Common myeloid progenitor, CD34-positive (primary cell): ENCODE results near the gene ASXL1.
"Not testable (repeated sequence)": the region's sequence is repeated elsewhere in the genome, so short reads cannot be mapped to it uniquely, and the experiment has no call there.

Experiments used
- CTCF ChIA-PET: fragments of 350-600 bp; sonication (Branson Sonifier 250); formaldehyde crosslinking; loops from one replicate; lab custom pipeline; 2021; ENCODE audit warnings: antibody characterized with exemption; lab: Charles Lee
- POLR2A ChIA-PET: fragments of 350-600 bp; sonication (Branson Sonifier 250); formaldehyde crosslinking; loops from one replicate; lab custom pipeline; 2021; ENCODE audit warnings: antibody characterized with exemption; lab: Charles Lee
- DNase-seq, 3 donors: peaks; one replicate each; pipeline versions ENCODE4 v3.0.0 to v3.0.0-alpha.2; 2013
- H3K27ac ChIP-seq, 2 experiments: 1 replicate in 1 of 2; 2 replicates in 1 of 2; pipeline ENCODE4 v1.7.0; 2013; ENCODE audit warnings: inconsistent platforms in 2 of 2, low read length in 2 of 2, mild to moderate bottlenecking in 2 of 2, low read depth in 1 of 2, moderate library complexity in 1 of 2; ENCODE audit not compliant: severe bottlenecking in 2 of 2, insufficient read depth in 1 of 2, poor library complexity in 1 of 2
- H3K27me3 ChIP-seq, 5 experiments: replicated peaks in 2 of 5; 1 replicate in 3 of 5; 2 replicates in 2 of 5; pipeline versions ENCODE4 v1.6.1 to v1.7.0; 2013; ENCODE audit warnings: low read length in 4 of 5, mild to moderate bottlenecking in 2 of 5, moderate library complexity in 2 of 5, inconsistent platforms in 1 of 5; ENCODE audit not compliant: insufficient read depth in 5 of 5, control insufficient read depth in 4 of 5
- H3K36me3 ChIP-seq, 4 experiments: 1 replicate in 2 of 4; 2 replicates in 2 of 4; pipeline versions ENCODE4 v1.6.1 to v1.7.0; 2013; ENCODE audit warnings: low read length in 3 of 4, control low read depth in 1 of 4, mild to moderate bottlenecking in 1 of 4; ENCODE audit not compliant: control insufficient read depth in 4 of 4, insufficient read depth in 4 of 4
- H3K4me1 ChIP-seq, 4 experiments: 1 replicate in 3 of 4; 2 replicates in 1 of 4; pipeline versions ENCODE4 v1.6.1 to v1.7.1; 2013; ENCODE audit warnings: low read length in 3 of 4, mild to moderate bottlenecking in 3 of 4, control low read depth in 1 of 4, inconsistent platforms in 1 of 4, moderate library complexity in 1 of 4; ENCODE audit not compliant: control insufficient read depth in 4 of 4, insufficient read depth in 4 of 4; ENCODE audit errors: control extremely low read depth in 1 of 4
- H3K4me3 ChIP-seq, 7 experiments: 1 replicate in 4 of 7; 2 replicates in 3 of 7; pipeline versions ENCODE4 v1.5.1 to v1.7.0; 2013; ENCODE audit warnings: mild to moderate bottlenecking in 7 of 7, low read length in 6 of 7, moderate library complexity in 6 of 7, inconsistent platforms in 2 of 7, low read depth in 2 of 7, control low read depth in 1 of 7; ENCODE audit not compliant: insufficient read depth in 4 of 7, control insufficient read depth in 1 of 7; ENCODE audit errors: extremely low read depth in 1 of 7
- H3K9me3 ChIP-seq, 5 experiments: 1 replicate in 4 of 5; 2 replicates in 1 of 5; pipeline versions ENCODE4 v1.6.1 to v1.7.1; 2013; ENCODE audit warnings: low read length in 4 of 5, mild to moderate bottlenecking in 2 of 5, inconsistent platforms in 1 of 5, low read depth in 1 of 5, moderate library complexity in 1 of 5; ENCODE audit not compliant: control insufficient read depth in 4 of 5, insufficient read depth in 2 of 5; ENCODE audit errors: control extremely low read depth in 1 of 5
- WGBS: methylation state at CpG from one replicate; pipeline ENCODE4 v1.1.5; 2013; ENCODE audit not compliant: insufficient coverage; 5-methylcytosine and 5-hydroxymethylcytosine counted together

The ASXL1 gene

DNA sequence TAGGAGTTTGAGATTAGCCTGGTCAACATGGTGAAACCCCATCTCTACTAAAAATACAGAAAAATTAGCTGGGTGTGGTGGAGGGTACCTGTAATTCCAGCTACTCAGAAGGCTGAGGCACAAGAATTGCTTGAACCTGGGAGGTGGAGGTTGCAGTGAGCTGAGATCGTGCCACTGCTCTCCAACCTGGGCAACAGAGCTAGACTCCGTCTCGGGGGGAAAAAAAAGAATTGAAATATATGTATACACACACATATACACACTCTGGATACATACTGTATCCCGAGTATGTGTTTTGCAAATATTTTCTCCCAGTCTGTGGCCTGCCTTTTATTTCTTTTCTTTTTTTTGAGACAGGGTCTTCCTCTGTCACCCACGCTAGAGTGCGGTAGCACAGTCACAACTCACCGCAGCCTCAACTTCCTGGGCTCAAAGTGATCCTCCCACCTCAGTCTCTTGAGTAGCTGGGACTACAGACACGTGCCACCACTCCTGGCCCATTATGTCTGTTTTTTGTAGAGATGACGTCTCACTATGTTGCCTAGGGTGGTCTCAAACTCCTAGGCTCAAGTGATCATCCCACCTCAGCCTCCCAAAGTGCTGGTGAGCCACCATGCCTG is 49.1 kb downstream of the ASXL1 start:
- ChIA-PET CTCF (interaction anchor here (1.2 kb wide), 1 partner anchor 8 kb away, joined by 3 read pairs; no protein-coding TSS in a partner anchor), POLR2A (interaction anchor here (0.6 kb wide), 1 partner anchor 279 kb away, joined by 3 read pairs; no protein-coding TSS in a partner anchor)
- H3K4me1 ChIP-seq, H3K4me3 ChIP-seq, H3K9me3 ChIP-seq, DNase-seq, H3K27ac ChIP-seq, H3K27me3 ChIP-seq: not testable (repeated sequence)
- peaks cover 4 to 16% (median 13%) of the 10 kb centered on the region in 4 experiments for H3K36me3 ChIP-seq
- WGBS: 100% methylated on average over 3 of the region's 9 CpGs

DNA sequence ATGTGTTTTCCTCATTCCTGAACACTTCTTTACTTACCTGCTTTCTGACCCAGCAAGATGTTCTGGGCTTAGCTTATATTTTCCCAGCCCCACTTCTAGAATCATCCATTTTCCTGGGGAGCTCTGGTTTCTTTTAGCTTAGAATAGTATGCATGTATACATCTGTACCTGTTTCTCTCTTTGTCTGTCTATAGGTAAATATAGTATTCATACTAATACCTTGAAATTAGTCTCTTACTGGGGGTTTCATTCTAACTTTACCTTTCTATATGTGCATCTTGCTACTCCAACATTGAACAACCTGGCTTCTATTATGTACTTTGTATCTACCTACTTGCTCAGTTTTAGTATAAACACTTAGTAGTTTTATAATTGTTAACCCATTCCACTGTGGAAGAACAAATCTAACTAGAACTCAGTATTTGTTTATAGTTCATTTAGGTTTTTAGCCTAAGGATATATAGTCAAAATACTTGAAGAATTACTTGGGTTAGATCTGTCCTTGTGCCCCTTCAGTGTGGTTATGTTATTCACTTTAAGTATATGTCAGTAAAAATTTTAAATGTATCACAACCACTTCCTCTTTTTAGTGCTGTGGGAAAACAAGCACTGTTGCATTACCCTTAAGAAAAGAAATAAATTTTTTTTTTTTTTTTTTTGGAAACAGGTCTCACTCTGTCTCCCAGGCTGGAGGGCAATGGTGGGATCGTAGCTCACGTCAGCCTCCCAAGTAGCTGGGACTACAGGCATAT is 54.0 kb downstream of the ASXL1 start:
- 5% methylated on average over 2 of the region's 2 CpGs for WGBS
- Histone ChIP-seq H3K4me1 (peaks cover 7 to 27% (median 20%) of the 10 kb centered on the region in 4 experiments), H3K9me3 (no peaks in the 10 kb centered on the region), H3K4me3 (peak overlapping the region in 1 of 7 experiments; percentile 34), H3K27ac (no peak overlapping the region), H3K36me3 (peaks cover 0 to 9% (median 7%) of the 10 kb centered on the region in 4 experiments), H3K27me3 (no peaks in the 10 kb centered on the region)
- DNase-seq: peak; percentile 50 to 85 (median 79)
- POLR2A ChIA-PET: no interaction called here
- CTCF ChIA-PET: interaction anchor here (0.6 to 1.1 kb wide), 4 partner anchors 11 to 126 kb away, joined by 3 to 4 read pairs (median 4); no protein-coding TSS in a partner anchor

DNA sequence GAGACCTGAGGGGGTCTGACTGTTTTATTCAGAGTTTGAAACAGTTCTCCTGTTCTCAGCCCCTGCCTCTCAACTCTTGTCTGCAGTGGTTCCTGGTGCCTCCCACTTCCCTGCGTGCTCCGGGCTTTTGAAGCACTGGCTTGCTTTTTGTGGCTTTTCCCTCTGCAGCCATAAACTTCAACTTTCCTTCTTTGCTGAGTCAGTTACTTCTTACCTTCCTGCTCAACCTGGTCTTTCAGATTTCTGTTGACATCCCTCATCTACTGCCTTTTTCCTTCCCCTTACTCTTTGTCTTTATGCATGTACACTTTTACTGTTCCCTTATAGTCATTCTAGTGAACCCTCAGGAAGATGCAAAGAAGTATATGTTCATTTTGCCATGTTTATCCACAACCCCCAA is 57.4 kb downstream of the ASXL1 start:
- WGBS: 10% methylated on average over 2 of the region's 2 CpGs
- DNase-seq: peak in 2 of 3 donors; percentile 19 to 26
- Histone ChIP-seq H3K27ac (no peak overlapping the region), H3K9me3 (no peaks in the 10 kb centered on the region), H3K27me3 (no peaks in the 10 kb centered on the region), H3K4me1 (peaks cover 7 to 27% (median 20%) of the 10 kb centered on the region in 4 experiments), H3K36me3 (peaks cover 0 to 2% (median 1%) of the 10 kb centered on the region in 4 experiments), H3K4me3 (peak overlapping the region in 2 of 7 experiments; percentile 57 to 60)
- CTCF ChIA-PET: interaction anchor here (1.0 to 1.2 kb wide), 2 partner anchors 9 to 67 kb away, joined by 3 read pairs; no protein-coding TSS in a partner anchor
- POLR2A ChIA-PET: interaction anchor here (0.8 kb wide), 1 partner anchor 19 kb away, joined by 3 read pairs; no protein-coding TSS in a partner anchor

DNA sequence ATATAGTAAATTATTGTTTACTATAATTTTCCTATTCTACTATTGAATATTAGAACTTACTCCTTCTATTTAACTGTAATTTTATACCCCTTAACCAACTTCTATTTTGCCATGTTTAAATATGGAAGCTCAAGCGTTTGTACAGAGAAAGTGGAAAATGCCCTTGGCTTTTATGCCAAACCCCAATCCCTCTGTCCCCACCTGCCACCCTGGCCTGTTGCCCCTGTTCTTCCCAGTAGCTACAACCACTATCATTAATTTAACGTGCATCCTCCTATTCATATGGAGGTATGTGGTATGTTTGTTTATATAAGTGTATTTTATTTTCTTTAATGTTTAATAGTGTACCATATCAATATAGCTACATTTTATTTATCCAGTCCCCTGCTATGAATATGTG is 58.1 kb downstream of the ASXL1 start:
- DNase-seq: no peak
- ChIA-PET CTCF (interaction anchor here (0.5 to 1.2 kb wide), 2 partner anchors 49 to 68 kb away, joined by 3 to 4 read pairs; no protein-coding TSS in a partner anchor), POLR2A (interaction anchor here (0.8 kb wide), 1 partner anchor 20 kb away, joined by 3 read pairs; no protein-coding TSS in a partner anchor)
- peaks cover 7 to 27% (median 20%) of the 10 kb centered on the region in 4 experiments for H3K4me1 ChIP-seq
- no peaks in the 10 kb centered on the region for H3K27me3 ChIP-seq
- no peak overlapping the region for H3K27ac ChIP-seq
- H3K4me3 ChIP-seq: no peak overlapping the region
- peaks cover 0 to 2% (median under 1%) of the 10 kb centered on the region in 4 experiments for H3K36me3 ChIP-seq
- no CpG with 5 or more reads among the region's 2 CpGs for WGBS
- no peaks in the 10 kb centered on the region for H3K9me3 ChIP-seq

GRCh38 chr20:32418376-32418775 is 60.2 kb downstream of the ASXL1 start:
- no peak overlapping the region for H3K4me3 ChIP-seq
- ChIA-PET CTCF (interaction anchor here (1.3 kb wide), 1 partner anchor 12 kb away, joined by 3 read pairs; no protein-coding TSS in a partner anchor), POLR2A (interaction anchor here (1.2 kb wide), 1 partner anchor 60 kb away, joined by 3 read pairs; no protein-coding TSS in a partner anchor)
- no peaks in the 10 kb centered on the region for H3K9me3 ChIP-seq
- no peaks in the 10 kb centered on the region for H3K27me3 ChIP-seq
- H3K4me1 ChIP-seq: peaks cover 0 to 12% (median 8%) of the 10 kb centered on the region in 4 experiments
- peaks cover 0 to under 1% (median 0%) of the 10 kb centered on the region in 4 experiments for H3K36me3 ChIP-seq
- peak in 2 of 3 donors; percentile 9 to 11 for DNase-seq
- no CpG with 5 or more reads among the region's 2 CpGs for WGBS
- no peak overlapping the region for H3K27ac ChIP-seq

DNA sequence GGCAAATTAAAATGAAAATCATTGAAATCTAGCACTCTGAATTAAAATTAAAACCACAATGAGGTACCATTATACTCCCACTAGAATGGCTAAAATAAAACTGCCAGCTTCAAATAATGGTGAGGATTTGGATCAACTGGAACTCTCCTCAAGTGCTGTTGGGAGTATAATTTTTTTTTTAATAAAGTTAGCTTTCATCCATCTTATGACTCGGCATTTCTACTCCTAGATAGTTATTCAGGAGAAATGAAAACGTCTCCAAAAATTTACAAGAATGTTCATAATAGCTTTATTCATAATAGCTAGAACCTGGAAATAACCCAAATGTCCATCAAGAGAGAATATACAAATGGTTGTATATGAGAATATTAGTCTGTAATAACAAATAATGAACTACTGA is 63.2 kb downstream of the ASXL1 start:
- Histone ChIP-seq H3K4me1 (no peaks in the 10 kb centered on the region), H3K27me3 (no peaks in the 10 kb centered on the region), H3K36me3 (peaks cover 0 to 3% (median 0%) of the 10 kb centered on the region in 4 experiments), H3K9me3 (no peaks in the 10 kb centered on the region), H3K27ac (no peak overlapping the region), H3K4me3 (no peak overlapping the region)
- POLR2A ChIA-PET: no interaction called here
- CTCF ChIA-PET: interaction anchor here (0.9 to 1.9 kb wide), 2 partner anchors 10 to 20 kb away, joined by 4 to 7 read pairs; no protein-coding TSS in a partner anchor
- no CpG with 5 or more reads among the region's 2 CpGs for WGBS
- no peak for DNase-seq
